GM12878 (cell line): ENCODE results near the gene GRK5. TPM values are rescaled to one million over a fixed set of nuclear protein-coding genes. Genes with fewer than 3 reads are reported as not detected.
"Not testable (repeated sequence)": the region's sequence is repeated elsewhere in the genome, so short reads cannot be mapped to it uniquely, and the experiment has no call there.

Source experiments
- ATAC-seq: fragments of 200-7000 bp; cut with Tn5 transposase; 3 replicates; pipeline ENCODE4 v1.9.1; 2020; ENCODE audit warnings: mild to moderate bottlenecking, moderate library complexity
- BruUV-seq: library from RNA; stranded (reverse); fragments of 400-500 nt; replicated peaks from 2 replicates; lab custom pipeline; 2021; lab: Mats Ljungman, UMichigan
- CTCF ChIA-PET: fragments of 300-600 bp; sonication (Branson Sonifier 250); formaldehyde crosslinking; extraction: SDS; loops from one replicate; lab custom pipeline; 2021; ENCODE audit warnings: inconsistent platforms; lab: Yijun Ruan, JAX
- POLR2A ChIA-PET: fragments of 350-600 bp; formaldehyde crosslinking; extraction: SDS; loops from one replicate; lab custom pipeline; 2021; ENCODE audit warnings: inconsistent platforms; lab: Charles Lee
- RAD21 ChIA-PET: fragments of 300-600 bp; sonication (Branson Sonifier 250); formaldehyde crosslinking; loops from one replicate; lab custom pipeline; 2023; ENCODE audit warnings: antibody characterized with exemption; ENCODE audit not compliant: unreplicated experiment; lab: Charles Lee
- SMC1A ChIA-PET: fragments of 300-600 bp; sonication (Branson Sonifier 250); formaldehyde crosslinking; loops from one replicate; lab custom pipeline; 2023; ENCODE audit not compliant: unreplicated experiment, uncharacterized antibody; lab: Charles Lee
- DNase-seq: peaks from one replicate; pipeline ENCODE4 v3.0.0-alpha.2; 2011; ENCODE audit warnings: low read depth, low spot score
- FAIRE-seq: peaks from 3 replicates; lab custom pipeline; 2011; peaks lifted over from hg19 to GRCh38; lab: Jason Lieb, UNC
- H2AFZ ChIP-seq: 2 replicates; pipeline ENCODE4 v1.6.0; 2011; ENCODE audit warnings: low read depth, low read length, control low read depth; ENCODE audit not compliant: control insufficient read depth
- H3K27ac ChIP-seq: 2 replicates; pipeline ENCODE4 v1.5.1; 2011; ENCODE audit warnings: control low read depth; ENCODE audit not compliant: control insufficient read depth, insufficient read depth
- H3K27me3 ChIP-seq, 2 experiments: replicated peaks in 1 of 2; 2 replicates each; pipeline versions ENCODE4 v1.6.0 to v1.6.1; 2011; ENCODE audit warnings: low read length in 1 of 2; ENCODE audit not compliant: control insufficient read depth in 2 of 2, insufficient read depth in 2 of 2
- H3K36me3 ChIP-seq, 2 experiments: 2 replicates each; pipeline ENCODE4 v1.5.1; 2011; ENCODE audit warnings: low read length in 1 of 2; ENCODE audit not compliant: control insufficient read depth in 2 of 2, insufficient read depth in 2 of 2
- H3K4me1 ChIP-seq: 2 replicates; pipeline ENCODE4 v1.6.1; 2011; ENCODE audit warnings: mild to moderate bottlenecking, low read length, moderate library complexity, mixed read lengths; ENCODE audit not compliant: control insufficient read depth, insufficient read depth
- H3K4me2 ChIP-seq: 2 replicates; pipeline ENCODE4 v1.6.0; 2011; ENCODE audit warnings: control low read depth; ENCODE audit not compliant: control insufficient read depth, insufficient read depth
- H3K4me3 ChIP-seq: fragments of 200-600 bp; sonication (generic); 2 replicates; pipeline ENCODE4 v1.5.1; 2016
- H3K79me2 ChIP-seq: 2 replicates; pipeline ENCODE4 v1.6.0; 2011; ENCODE audit warnings: low read length; ENCODE audit not compliant: control insufficient read depth, insufficient read depth
- H3K9ac ChIP-seq: 2 replicates; pipeline ENCODE4 v1.8.0; 2011; ENCODE audit warnings: low read length, control low read depth, mixed read lengths; ENCODE audit not compliant: control insufficient read depth, insufficient read depth
- H3K9me3 ChIP-seq: replicated peaks from 3 replicates; pipeline ENCODE4 v1.5.1; 2011; ENCODE audit warnings: mild to moderate bottlenecking, low read length; ENCODE audit not compliant: control insufficient read depth, insufficient read depth
- H4K20me1 ChIP-seq: 2 replicates; pipeline ENCODE4 v1.6.0; 2011; ENCODE audit not compliant: control insufficient read depth, insufficient read depth
- CBX3 ChIP-seq: fragments of 200-600 bp; sonication (generic); IDR thresholded peaks from 2 replicates; pipeline ENCODE4 v1.6.1; 2016; ENCODE audit warnings: low read depth, borderline replicate concordance
- ETV6 ChIP-seq, 2 experiments: fragments of 450-650 bp in 1 of 2; IDR thresholded peaks in 1 of 2; conservative IDR thresholded peaks in 1 of 2; 2 replicates each; pipeline ENCODE4 v1.6.1; 2014; ENCODE audit warnings: antibody characterized with exemption in 1 of 2, borderline replicate concordance in 1 of 2, low read depth in 1 of 2, mild to moderate bottlenecking in 1 of 2, moderate library complexity in 1 of 2
- NBN ChIP-seq: fragments of 450-650 bp; IDR thresholded peaks from 2 replicates; pipeline ENCODE4 v1.6.1; 2016
- NR2F1 ChIP-seq: fragments of 450-650 bp; conservative IDR thresholded peaks from 2 replicates; pipeline ENCODE4 v1.6.1; 2017; ENCODE audit warnings: mild to moderate bottlenecking
- YBX1 ChIP-seq: fragments of 450-650 bp; IDR thresholded peaks from 2 replicates; pipeline ENCODE4 v1.6.1; 2016; ENCODE audit warnings: antibody characterized with exemption
- WGBS: methylation state at CpG from one replicate; pipeline ENCODE4 v1.1.6; 2016; ENCODE audit warnings: low lambda C conversion rate; ENCODE audit not compliant: insufficient replicate concordance, insufficient coverage; ENCODE audit errors: missing lambda C conversion rate; 5-methylcytosine and 5-hydroxymethylcytosine counted together
- in situ Hi-C: fragments of 300-500 bp; cut with MboI; formaldehyde crosslinking; loops from 9 replicates; pipeline ENCODE4 v1.14.3; 2018; ENCODE audit warnings: mixed read lengths
- intact Hi-C: fragments of 100-400 bp; cut with micrococcal nuclease; formaldehyde crosslinking; loops from one replicate; pipeline ENCODE4 v1.14.2; 2022; ENCODE audit not compliant: unreplicated experiment
- polyA plus RNA-seq, 11 experiments: library from polyadenylated mRNA; depleted of rRNA in 4 of 11; unstranded in 6 of 11; stranded (reverse) in 5 of 11; fragments of >200 nt; fragmentation: Nextera tagmentation in 4 of 11; fragmentation: Illumina TruSeq in 1 of 11; extraction: Ambion mirVana in 4 of 11; extraction: Trizol in 1 of 11; gene quantifications; 1 replicate in 1 of 11; 2 replicates in 10 of 11; pipeline versions ENCODE4 v1.2.1 to v1.2.3, GENCODE V29; 2011 to 2016; ENCODE audit warnings: inconsistent platforms in 2 of 11, missing spikeins in 2 of 11, low read depth in 1 of 11
- total RNA-seq, 4 experiments: library from RNA; depleted of rRNA in 3 of 4; stranded (reverse); fragments of >200 nt in 3 of 4; fragmentation: Illumina TruSeq in 1 of 4; extraction: Trizol in 1 of 4; gene quantifications; 2 replicates each; pipeline versions ENCODE4 v1.2.1 to v1.2.3, GENCODE V29; 2013 to 2021
- TF ChIP-seq, protein P1 (sequence below): IDR thresholded peaks from 2 replicates; pipeline ENCODE4 v1.6.1; 2012; ENCODE audit warnings: mild to moderate bottlenecking, low read depth, low read length
- TF ChIP-seq, protein P2 (sequence below): fragments of 450-650 bp; IDR thresholded peaks from 2 replicates; pipeline ENCODE4 v1.6.1; 2016; ENCODE audit warnings: mild to moderate bottlenecking

The GRK5 gene
- total and polyA plus RNA-seq, 10 of the 15 experiments (the other 5 are each of a cell fraction or from before 2014, with no cell fraction given) = 0.11 to 22.1 (median 10.0) TPM

DNA sequence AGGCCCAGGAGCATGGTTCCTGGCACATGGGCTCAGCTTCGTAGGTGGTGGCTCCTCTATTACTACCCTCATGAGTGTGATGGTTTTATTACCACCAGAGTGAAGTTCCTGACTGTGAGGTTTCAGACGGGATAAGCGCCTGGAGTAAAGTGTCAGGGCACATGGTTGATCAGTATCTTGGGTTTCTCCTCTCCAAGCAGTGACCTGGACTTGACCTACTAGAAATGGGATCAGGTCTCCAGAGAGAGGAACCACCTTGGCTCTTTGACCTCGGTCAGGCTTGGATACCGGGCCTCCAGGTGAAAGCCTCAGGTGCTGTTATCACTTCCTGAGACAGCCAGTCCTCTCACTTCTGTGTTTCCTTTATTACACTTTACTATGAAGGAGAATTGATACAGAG is 67.7 kb downstream of the GRK5 start (continued):
- TF ChIP-seq, protein P1, sequence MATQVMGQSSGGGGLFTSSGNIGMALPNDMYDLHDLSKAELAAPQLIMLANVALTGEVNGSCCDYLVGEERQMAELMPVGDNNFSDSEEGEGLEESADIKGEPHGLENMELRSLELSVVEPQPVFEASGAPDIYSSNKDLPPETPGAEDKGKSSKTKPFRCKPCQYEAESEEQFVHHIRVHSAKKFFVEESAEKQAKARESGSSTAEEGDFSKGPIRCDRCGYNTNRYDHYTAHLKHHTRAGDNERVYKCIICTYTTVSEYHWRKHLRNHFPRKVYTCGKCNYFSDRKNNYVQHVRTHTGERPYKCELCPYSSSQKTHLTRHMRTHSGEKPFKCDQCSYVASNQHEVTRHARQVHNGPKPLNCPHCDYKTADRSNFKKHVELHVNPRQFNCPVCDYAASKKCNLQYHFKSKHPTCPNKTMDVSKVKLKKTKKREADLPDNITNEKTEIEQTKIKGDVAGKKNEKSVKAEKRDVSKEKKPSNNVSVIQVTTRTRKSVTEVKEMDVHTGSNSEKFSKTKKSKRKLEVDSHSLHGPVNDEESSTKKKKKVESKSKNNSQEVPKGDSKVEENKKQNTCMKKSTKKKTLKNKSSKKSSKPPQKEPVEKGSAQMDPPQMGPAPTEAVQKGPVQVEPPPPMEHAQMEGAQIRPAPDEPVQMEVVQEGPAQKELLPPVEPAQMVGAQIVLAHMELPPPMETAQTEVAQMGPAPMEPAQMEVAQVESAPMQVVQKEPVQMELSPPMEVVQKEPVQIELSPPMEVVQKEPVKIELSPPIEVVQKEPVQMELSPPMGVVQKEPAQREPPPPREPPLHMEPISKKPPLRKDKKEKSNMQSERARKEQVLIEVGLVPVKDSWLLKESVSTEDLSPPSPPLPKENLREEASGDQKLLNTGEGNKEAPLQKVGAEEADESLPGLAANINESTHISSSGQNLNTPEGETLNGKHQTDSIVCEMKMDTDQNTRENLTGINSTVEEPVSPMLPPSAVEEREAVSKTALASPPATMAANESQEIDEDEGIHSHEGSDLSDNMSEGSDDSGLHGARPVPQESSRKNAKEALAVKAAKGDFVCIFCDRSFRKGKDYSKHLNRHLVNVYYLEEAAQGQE = no peak
- TF ChIP-seq ETV6 (conservative IDR thresholded peaks at IDR 0.05 in 1 of 2, IDR thresholded peaks at IDR 0.05 in 1 of 2; ENCODE audit: borderline replicate concordance in 1 of 2, low read depth in 1 of 2) (no peak), NBN (no peak), CBX3 (no peak), NR2F1 (no peak), YBX1 (no peak)
- TF ChIP-seq, protein P2, sequence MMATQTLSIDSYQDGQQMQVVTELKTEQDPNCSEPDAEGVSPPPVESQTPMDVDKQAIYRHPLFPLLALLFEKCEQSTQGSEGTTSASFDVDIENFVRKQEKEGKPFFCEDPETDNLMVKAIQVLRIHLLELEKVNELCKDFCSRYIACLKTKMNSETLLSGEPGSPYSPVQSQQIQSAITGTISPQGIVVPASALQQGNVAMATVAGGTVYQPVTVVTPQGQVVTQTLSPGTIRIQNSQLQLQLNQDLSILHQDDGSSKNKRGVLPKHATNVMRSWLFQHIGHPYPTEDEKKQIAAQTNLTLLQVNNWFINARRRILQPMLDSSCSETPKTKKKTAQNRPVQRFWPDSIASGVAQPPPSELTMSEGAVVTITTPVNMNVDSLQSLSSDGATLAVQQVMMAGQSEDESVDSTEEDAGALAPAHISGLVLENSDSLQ = no peak

DNA sequence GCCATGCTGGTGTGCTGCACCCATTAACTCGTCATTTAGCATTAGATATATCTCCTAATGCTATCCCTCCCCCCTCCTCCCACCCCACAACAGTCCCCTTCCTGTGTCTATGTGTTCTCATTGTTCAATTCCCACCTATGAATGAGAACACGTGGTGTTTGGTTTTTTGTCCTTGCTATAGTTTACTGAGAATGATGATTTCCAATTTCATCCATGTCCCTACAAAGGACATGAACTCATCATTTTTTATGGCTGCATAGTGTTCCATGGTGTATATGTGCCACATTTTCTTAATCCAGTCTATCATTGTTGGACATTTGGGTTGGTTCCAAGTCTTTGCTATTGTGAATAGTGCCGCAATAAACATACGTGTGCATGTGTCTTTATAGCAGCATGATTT is 68.8 kb downstream of the GRK5 start:
- H3K9me3 ChIP-seq, H3K79me2 ChIP-seq, H3K36me3 ChIP-seq, RAD21 ChIA-PET, H4K20me1 ChIP-seq, H2AFZ ChIP-seq, intact Hi-C loops, H3K4me3 ChIP-seq, in situ Hi-C loops, H3K27ac ChIP-seq, BruUV-seq, ATAC-seq, POLR2A ChIA-PET, DNase-seq, H3K9ac ChIP-seq, SMC1A ChIA-PET, H3K27me3 ChIP-seq, FAIRE-seq, H3K4me2 ChIP-seq: not testable (repeated sequence)
- WGBS = 40% methylated on average over 2 of the region's 4 CpGs
- CTCF ChIA-PET = interaction anchor here (0.7 kb wide), 1 partner anchor 8 kb away, joined by 3 read pairs; no protein-coding TSS in a partner anchor
- peaks cover 19% of the 10 kb centered on the region for H3K4me1 ChIP-seq
